ENCODE results near the gene GNA12.
"Not testable (repeated sequence)": the region's sequence is repeated elsewhere in the genome, so short reads cannot be mapped to it uniquely, and the experiment has no call there.

The GNA12 gene

DNA sequence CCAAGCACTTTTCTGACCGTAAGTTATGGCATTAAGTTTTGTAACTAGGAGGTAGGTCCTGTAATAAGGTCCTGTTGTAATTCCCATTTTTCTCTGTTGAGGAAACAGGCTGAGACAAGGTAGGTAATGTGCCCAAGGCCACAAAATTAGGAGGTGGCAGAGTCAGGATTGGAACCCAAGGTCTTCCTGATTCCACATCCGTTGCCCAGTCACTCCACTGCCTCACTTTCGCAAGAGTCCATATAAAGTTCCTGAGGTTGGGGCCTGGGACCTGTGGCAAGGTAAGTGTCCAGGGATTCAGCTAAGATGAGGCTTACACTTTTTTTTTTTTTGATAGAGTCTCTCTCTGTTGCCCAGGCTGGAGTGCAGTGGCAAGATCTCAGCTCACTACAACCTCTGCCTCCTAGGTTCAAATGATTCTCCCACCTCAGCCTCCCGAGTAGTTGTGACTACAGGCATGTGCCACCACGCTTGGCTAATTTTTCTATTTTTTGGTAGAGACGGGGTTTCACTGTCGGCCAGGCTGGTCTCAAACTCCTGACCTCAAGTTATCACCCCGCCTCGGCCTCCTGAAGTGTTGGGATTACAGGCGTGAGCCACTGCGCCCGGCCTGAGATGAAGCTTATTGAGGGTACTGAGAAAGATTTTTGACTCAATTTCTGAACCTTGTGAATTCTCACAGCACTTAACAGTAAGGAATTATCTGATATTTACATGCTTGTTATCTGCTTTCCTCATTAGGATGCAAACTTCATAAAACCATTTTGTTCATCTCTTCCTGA, 20.3 kb upstream of the GNA12 start:
- DNase-seq: no peak

DNA sequence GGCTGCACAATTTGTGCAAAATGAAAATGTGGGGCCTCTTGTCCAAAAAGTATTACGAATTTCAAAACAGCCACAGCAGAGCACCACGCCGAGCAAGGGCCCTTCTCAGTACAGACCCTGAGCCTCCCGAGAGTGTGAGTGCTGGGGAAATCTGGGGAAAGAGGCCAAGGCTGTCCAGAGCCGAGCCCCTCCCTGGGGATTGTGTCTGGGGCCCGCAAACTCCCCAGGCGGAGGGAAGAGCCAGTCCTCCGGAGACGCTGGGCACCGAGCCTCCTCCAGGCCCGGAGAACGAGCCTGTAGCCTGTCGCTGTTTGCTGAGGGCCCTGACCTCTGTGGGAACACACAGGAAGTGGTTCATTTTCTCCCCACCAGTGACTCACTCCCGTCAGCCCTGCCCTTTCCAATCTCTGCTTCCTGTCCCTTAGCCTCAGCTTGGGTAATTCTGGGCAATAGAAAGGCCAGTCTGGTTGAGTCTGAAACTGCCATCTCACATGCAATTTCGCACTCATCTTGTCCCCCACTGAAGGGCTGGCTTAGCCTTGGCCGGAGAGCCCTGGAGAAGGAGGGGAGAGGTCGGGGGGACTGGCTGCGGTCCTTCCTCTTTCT, 19.5 kb upstream of the GNA12 start:
- peak; percentile 44 to 62 for DNase-seq

DNA sequence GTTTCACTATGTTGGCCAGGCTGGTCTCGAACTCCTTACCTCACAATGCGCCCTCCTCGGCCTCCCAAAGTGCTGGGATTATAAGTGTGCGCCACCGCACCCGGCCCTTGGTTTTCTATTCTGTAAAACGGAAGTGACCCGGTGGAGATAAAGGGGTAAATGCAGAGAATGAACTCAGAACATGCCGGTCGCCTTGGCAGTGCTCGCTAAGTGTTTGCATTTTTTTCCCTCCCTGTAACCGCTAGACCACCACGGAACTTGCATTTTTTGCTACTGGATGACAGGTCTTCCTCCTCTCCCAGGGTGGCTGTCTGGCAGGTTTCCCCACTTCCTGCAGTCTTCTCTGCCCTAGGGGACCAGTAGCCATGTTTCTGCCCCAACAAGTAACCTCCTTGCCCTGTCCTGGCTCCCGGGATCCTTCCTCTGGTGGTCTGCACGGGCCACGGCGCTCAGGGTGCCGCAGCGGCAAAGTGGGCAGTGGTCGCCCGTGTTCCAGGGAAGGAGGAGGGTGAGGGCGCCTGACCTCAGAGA, 18.8 kb upstream of the GNA12 start:
- no peak for DNase-seq

DNA sequence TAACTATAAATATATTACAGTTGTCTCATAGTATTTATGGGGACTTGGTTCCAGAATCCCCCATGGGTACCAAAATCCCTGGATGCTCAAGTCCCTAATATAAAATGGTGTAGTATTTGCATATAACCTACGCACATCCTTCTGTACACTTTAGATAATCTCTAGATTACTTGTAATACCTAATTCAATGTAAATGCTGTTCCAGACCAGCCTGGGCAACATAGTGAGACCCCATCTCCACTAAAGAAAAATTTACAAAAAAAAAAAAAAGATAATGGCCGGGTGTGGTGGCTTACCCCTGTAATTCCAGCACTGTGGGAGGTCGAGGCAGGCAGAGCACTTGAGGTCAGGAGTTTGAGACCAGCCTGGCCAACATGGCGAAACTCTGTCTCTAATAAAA, 17.4 kb upstream of the GNA12 start:
- no peak for DNase-seq

DNA sequence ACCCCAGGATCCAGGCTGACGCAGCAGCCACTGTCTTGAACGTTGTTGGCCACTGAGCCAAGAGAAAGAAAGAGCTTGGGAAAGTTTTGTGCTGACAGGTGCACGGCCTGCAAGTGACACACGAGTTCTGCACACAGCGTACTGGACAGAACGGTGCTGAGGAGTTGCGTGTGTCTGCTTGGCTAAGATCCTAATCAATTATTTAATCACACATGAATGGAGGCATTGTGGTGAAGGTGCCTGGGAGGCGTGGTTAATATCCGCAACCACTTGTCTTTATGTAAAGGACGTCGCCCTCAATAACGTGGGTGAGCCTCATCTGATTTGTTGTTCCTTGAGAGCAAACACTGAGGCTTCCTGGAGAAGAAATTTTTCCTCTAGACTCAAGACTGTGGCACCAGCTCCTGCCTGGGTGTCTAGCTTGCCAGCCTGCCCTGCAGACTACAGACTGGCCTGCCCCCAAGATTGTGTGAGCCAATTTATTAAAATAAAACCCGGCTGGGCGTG, 16.6 kb upstream of the GNA12 start:
- DNase-seq: no peak

DNA sequence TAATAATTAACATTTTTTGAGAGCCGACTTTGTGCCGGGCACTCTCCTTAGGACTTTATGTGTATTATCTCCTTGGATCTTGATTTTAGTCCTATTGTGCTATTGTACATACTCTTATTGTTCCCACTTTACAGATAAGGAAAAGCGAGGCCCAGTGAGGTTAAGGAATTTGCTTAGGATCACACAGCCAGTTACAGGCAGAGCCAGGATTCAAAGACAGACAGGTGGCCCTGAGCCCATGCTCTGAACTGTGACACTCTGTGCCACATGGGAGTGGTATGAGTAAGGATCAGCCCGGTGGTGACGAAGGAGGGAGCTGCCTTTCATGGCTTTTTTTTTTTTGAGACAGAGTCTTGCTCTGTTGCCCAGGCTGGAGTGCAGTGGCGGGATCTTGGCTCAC, 15.8 kb upstream of the GNA12 start:
- no peak for DNase-seq

DNA sequence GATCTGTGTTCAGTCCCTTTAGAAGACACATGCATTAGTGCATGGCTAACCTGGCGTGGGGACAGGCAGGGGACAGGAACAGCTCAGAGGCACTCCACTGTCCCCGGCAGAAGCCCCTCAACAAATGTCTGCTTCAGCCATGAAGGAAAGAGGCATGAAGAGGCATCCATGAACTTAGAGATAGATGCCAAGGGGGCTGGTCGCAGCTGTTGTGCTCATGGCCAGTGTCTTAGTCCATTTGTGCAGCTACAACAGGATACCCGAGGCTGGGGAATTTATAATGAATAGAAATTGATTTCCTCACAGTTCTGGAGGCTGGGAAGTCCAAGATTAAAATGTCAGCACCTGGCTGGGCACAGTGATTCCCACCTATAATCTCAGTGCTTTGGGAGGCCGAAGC, 14.5 kb upstream of the GNA12 start:
- no peak for DNase-seq

DNA sequence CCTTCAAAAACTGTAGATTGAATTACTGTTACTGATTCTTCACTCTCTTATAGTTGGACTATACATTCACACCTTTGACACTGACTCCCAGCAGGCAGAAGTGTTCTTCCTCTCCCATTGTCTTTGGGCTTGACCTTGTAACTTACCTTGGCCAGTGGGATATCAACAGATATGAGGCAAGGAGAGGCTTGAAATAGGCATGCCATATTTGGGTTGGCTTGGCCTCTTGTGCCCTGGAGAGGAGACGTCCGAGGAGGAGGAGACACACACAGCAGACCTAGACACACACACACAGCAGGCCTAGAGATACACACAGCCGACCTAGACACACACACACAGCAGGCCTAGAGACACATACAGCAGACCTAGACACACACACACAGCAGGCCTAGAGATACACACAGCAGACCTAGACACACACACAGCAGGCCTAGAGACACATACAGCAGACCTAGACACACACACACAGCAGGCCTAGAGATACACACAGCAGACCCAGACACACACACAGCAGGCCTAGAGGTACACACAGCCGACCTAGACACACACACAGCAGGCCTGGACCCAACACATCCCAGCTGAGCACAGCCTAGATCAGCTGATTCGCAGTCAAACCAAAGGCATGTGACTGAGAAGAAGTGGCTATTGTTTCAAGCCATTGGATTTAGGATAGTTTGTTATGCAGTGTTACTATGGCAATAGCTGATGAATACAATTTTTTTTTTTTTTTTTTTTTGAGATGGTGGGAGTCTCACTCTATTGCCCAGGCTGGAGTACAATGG, 12.5 kb upstream of the GNA12 start:
- no peak for DNase-seq

DNA sequence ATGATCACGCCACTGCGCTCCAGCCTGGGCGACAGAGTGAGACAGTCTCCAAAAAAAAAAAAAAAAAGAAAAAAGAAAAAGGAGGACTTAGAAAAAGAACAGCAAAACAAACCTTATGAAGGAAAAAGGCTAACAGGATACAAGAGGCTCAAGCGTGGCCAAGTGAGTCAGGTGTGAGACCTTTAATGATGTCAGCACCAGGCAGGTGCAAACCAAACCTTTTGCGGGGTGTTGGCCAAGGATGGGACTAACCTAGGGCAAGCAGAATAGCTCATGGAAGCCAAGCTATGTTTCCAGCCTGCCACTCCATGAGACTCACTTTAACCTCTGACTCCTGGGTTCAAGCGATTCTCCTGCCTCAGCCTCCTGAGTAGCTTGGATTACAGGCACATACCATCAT, 11.3 kb upstream of the GNA12 start:
- DNase-seq: no peak

DNA sequence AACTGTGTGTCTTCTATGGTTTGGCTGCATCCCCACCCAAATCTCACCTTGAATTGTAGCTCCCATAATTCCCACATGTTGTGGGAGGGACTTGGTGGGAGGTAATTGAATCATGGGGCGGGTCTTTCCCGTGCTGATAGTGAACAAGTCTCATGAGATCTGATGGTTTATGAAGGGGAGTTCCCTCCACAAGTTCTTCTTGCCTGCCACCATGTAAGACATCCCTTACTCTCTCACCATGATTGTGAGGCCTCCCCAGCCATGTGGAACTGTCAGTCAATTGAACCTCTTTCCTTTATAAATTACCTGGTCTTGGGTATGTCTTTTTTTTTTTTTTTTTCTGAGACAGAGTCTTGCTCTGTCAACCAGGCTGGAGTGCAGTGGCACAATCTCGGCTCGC, 9.4 kb upstream of the GNA12 start:
- DNase-seq: not testable (repeated sequence)

DNA sequence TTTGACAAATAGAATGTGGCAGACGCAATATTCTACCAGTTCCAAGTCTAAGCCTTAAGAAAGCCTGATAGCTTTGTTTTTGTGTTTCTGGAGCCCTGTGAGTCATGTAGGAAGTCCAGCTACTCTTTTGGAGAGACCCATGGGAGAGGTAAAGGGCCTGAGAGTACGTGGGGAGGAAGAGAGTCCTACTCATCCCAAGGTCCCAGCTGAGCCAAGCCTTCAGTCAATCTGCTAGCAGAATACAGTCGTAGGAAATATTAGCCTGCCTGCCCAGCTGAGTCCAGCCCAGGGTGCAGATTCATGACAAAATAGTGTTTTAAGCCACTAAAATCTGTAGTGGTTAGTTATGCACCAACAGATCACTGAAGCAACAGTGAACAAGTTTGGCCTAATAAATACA, 9.0 kb upstream of the GNA12 start:
- DNase-seq: no peak

DNA sequence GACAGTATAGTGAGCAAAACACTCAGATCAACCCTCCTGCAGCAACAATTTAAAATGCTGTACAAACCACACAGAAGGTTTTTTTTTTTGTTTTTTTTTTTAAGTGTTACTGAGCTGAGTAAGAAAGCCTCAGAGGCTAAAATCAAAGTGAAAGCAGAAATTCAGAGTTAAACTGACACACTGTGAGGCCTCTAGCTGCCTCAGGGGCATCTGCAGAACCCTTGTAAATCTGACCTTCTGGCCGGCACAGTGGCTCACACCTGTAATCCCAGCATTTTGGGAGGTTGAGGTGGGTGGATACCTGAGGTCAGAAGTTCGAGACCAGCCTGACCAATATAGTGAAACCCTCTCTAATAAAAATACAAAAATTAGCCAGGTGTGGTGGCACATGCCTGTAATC, 7.4 kb upstream of the GNA12 start:
- no peak for DNase-seq

DNA sequence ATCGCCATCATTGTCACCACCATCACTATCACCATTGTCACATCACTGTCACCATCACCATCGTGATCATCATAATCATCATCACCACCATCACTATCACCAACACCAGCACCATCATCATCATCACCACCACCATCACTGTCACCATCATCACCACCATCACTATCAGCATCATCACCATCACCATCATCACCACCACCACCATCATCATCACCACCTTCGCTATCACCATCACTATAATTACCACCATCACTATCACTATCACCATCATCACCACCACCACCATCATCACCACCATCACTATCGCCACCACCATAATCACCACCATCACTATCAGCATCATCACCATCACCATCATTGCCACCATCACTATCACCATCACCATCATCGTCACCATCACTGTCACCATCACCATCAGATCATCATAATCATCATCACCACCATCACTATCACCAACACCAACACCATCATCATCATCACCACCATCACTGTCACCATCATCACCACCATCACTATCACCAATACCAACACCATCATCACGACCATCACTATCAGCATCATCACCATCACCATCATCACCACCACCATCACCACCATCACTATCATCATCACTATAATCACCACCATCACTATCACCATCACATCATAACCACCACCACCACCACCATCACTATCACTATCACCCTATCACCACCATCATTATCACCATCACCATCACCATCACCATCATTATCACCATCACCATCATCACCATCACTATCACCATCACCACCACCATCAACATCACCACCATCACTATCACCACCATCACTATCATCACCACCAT, 6.0 kb upstream of the GNA12 start:
- DNase-seq: no peak

DNA sequence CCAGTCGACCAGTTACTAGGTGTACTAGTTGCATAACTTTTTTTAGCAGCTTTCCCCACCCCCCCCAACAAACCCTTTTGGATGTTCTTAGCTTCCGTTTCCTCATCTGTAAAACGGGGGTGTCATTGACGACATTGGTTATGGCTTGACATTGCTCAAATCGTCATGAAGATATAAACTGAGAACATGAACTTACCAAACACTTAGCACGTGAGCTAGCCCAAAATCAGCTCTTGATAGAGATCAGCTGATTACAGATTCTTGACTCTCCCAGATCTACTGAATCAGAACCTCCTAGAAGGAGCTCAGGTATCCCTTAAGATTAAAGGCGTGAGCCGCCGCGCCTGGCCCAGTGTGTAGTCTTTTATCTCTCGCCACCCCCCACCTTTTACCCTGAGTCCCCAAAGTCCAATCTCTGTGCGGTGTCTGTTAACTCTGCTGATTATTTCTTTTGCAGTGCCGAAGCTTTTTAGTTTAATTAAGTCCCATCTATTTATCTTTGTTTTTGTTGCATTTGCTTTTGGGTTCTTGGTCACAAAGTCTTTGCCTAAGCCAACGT, 1.0 kb upstream of the GNA12 start:
- no peak for DNase-seq

DNA sequence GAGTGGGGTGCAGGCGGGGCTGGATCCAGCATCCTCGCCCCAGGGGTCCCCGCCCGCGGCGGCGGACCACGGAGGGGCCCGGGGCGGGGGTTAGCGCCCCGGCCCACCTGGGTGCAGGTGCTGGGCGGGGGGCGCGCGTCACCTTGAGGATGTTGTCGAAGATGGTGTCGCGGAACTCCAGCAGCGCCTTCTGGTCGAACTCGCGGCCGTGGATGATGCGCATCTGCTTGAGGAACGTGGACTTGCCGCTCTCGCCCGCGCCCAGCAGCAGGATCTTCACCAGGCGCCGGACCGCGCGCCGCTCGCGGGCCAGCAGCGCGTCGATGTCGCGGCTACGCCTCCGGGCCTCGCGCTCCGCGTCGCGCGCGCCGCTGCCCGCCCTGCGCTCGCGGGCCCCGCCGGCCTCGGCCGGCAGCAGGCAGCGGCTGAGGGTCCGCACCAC, 376 bp downstream of the GNA12 start:
- peak in 1 of 2 experiments; percentile 26 for DNase-seq

DNA sequence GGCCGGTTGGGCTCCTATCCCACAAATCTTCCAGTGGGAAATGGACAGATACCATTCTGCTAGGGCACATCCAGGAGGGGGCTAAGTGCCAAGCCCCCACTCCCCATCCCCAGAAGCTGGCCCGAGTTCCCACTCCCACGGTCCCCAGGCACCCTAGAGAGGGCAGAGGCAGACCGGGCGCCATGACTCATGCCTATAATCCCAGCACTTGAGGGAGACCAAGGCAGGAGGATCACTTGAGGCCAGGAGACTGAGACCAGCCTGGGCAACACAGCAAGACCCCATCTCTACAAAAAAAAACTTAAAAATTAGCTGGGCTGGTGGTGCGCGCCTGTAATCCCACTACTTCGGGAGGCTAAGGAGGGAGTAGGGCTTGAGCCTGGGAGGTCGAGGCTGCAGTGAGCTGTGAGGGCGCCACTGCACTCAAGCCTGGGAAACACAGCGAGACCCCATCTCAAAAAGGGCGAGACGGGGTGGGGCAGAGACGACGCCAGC, 870 bp downstream of the GNA12 start:
- DNase-seq: no peak

DNA sequence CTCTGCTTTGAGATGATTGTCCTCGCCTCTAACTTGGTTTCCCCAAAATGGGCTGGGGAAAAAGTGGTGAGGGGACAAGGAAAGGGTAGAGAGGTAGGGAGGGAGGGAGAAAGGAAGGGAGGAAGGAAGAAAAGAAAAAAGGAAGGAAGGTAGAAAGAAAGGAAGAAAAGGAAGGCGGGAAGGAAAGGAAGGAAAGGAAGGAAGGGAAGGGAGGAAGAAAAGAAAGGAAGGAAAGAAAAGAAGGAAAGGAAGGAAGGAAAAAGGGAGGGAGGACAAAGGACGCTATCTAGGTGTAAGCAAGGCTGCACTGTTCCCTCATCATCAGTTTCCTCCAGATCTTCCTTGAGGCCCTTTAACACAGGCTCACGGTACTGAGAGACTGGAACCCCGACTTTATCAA, 2.2 kb downstream of the GNA12 start:
- no peak for DNase-seq

DNA sequence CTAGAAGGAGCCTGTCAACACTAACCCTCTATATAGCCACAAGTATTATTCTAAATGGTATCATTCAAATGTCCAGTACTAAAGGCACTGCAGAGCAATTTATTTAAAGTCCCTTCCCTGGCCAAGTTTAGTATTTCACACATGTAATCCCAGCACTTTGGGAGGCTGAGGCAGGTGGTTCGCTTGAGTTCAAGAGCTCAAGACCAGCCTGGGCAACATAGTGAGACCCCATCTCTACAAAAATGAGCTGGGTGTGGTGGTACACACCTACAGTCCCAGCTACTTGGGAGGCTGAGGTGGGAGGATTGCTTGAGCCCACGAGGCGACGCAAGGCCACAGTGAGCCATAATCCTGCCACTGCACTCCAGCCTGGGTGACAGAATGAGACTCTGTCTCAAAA, 3.6 kb downstream of the GNA12 start:
- no peak for DNase-seq

DNA sequence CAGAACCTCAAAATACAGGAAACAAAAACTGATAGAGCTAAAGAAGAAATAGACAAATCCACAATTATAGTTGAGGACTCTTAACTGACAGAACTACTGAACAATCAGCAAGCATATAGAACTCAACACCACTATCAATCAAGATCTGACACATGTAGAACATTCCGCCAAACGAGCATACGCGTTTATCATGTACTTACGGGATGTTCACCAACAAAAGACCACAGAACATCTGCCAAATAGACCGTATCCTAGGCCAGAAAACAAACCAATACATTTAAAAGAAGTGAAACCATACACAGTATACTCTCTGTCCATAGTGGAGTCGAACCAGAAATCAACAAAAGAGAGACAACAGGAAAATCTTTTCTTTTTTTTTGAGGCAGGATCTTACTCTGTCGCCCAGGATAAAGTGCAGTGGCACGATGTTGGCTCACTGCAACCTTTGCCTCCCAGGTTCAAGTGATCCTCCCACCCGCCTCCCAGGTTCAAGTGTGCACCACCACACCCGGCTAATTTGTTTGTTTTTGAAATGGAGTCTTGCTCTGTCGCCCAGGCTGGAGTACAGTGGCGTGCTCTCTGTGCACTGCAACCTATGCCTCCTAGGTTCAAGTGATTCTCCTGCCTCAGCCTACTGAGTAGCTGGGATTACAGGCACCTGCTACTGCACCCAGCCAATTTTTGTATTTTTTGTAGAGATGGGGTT, 5.1 kb downstream of the GNA12 start:
- no peak for DNase-seq

DNA sequence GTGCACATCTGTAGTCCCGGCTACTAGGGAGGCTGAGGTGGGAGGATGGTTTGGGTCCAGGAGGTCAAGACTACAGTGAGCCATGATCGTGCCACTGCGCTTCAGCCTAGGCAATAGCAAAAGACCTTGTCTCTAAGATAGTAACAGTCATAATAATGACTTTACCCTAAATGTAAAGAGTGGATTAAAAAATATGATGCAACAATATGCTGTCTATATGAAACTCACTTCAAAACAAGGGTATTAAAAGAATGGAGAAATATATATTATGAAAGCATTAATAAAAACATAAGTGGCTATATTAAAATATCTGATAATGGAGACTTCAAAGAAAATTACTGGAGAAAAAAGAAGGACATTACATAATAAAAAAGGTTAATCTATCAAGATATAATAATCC, 5.7 kb downstream of the GNA12 start:
- DNase-seq: no peak

DNA sequence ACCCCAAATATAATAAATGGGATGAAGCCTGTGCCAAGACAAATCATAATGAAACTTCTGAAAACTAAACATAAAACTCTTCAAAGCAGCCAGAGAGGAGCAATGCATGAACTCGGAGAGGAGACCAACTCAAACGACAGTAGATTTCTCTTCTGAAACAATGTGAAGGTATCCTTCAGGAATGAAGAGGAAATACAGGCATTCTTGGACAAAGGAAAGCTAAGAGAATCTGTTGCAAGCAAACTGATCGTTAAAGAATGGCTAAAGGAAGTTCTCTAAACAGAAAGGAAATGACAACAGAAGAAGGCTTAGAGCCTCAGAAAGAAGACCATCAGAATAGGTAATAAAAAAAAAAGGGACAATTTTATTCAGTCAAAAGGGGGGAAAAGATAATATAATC, 6.6 kb downstream of the GNA12 start:
- no peak for DNase-seq
